CD1c-positive myeloid dendritic cell (primary cell): ENCODE measurements around the gene CAPN9.
"Not testable (repeated sequence)": the region's sequence is repeated elsewhere in the genome, so short reads cannot be mapped to it uniquely, and the experiment has no call there.

ENCODE experiments used
- DNase-seq: peaks from one replicate; pipeline ENCODE4 v3.0.0-alpha.2; 2016; ENCODE audit errors: extremely low spot score

The CAPN9 gene

DNA sequence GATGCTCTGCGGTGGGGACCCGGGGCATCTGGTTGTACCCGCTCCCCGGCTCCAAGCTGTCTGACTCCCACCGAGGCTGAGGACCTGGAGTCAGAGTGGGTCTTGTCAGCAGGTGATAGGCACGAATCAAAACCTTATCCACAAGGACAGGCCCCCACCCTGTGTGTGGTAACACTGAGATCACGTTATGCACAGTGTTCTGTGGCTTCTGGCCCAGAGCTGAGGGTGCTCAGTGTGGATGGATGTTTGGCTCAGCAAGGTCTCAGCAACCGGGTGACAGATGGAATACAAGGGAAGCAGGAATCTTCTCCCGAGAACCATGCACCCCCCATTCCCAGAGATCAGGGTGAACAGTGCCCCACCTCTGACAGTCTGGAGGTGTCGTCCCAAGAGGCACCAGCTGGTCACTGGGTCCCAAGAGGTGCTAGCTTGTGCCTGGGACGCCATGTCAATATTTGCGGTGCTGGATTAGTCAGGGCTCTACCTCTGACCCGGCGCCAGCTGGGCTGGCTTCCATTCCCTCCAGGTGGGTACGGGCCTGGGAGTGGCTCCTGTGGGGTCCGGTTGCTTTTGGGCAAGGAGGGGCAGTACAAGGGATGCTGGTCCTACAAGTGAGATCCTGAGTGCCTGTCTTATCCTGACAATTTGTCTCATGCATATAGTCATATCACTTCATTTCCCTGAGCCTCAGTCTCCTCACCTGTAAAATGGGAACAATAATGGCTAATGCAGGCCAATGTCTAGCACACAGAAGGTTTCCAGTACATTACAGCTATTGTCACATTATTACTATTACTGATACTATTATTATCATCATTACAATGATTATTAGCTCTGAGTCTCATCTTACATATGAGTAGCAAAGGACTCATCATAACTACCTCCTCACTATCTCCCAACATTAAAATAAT, 957 bp downstream of the CAPN9 start:
- DNase-seq, result no peak

DNA sequence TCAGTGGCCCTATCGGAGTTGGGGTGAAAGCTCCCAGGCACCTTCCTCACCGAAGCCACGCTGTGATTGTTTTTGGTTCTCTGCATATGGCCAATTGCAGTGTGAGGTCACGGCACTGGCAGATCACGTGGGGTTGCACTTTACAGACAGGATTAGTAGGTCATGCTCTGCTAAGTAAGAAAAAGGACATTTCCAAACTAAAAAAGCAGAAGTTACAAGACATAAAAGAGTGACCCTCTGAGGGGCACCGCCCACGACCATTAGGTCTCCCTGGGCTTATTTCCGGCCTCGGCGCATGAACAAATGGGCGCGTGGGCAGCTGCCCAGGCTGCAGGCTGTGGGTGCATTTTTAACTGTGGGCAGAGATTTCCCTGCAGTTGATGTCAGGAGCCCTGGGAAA, 2.0 kb downstream of the CAPN9 start:
- peak; percentile 68 for DNase-seq

GRCh38 chr1:230749635-230750034, 2.4 kb downstream of the CAPN9 start:
- no peak for DNase-seq

GRCh38 chr1:230750576-230750975, 3.4 kb downstream of the CAPN9 start:
- DNase-seq, result no peak

GRCh38 chr1:230750986-230751625, 3.9 kb downstream of the CAPN9 start:
- DNase-seq, result no peak

- no peak for DNase-seq
Observed at GRCh38 chr1:230752407-230752806, 5.2 kb downstream of the CAPN9 start.

GRCh38 chr1:230753191-230753585, 6.0 kb downstream of the CAPN9 start:
- no peak for DNase-seq

DNA sequence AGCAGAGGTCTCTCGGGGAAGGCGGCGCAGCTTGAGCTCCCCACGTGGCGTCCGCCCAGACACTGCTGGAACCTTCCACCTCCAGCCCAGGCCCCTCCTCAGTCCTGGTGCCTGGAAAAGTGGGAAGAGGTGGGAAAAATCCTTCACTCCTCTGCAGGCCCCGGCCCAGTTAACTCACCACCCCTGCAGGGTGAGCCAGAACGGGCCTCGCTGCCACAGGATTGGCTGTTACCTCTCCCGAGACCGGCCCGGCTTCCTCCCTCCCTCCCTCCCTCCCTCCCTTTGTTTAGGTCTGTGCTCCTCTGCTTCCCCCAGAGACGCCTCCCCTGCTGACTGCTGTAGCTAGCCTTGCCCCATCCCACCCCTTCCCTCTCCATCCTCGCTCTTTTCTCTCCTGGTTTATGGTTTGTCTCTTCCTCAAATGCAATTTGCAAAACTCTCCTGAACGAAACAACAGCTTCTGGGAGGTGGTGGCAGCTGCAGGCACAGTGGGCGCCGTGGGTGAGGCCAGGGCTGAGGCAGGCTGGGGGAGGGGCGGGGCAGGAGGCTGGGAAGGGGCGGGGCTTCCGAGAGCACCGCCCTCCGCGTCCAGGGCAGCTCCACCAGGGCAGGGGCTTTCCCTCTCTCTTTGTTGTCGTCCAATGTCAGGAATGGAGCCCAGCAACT, 6.5 kb downstream of the CAPN9 start:
- DNase-seq, result peak; percentile 9

DNA sequence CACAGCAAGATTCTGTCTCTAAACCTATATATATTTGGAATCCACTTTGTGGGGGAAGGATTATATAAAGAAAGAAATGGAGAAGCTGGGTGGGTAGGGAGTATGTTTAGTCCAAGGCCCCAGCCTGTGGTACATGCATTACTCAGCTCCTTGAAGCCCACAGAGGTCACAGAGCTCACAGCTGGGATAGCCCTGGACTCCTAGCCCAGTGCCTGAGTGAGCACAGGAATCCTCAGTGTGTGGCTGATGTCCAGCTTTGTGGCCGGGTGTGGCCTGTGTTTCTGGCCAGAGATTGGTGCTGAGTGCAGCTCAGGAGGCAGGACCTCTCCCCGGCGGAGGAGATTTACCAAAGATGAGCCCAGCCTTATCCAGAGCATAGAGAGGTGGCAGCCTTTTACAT, 7.6 kb downstream of the CAPN9 start:
- no peak for DNase-seq

- DNase-seq, result no peak
Observed at GRCh38 chr1:230757856-230758708, 10.9 kb downstream of the CAPN9 start.

GRCh38 chr1:230758709-230759368, 11.7 kb downstream of the CAPN9 start:
- no peak for DNase-seq

DNA sequence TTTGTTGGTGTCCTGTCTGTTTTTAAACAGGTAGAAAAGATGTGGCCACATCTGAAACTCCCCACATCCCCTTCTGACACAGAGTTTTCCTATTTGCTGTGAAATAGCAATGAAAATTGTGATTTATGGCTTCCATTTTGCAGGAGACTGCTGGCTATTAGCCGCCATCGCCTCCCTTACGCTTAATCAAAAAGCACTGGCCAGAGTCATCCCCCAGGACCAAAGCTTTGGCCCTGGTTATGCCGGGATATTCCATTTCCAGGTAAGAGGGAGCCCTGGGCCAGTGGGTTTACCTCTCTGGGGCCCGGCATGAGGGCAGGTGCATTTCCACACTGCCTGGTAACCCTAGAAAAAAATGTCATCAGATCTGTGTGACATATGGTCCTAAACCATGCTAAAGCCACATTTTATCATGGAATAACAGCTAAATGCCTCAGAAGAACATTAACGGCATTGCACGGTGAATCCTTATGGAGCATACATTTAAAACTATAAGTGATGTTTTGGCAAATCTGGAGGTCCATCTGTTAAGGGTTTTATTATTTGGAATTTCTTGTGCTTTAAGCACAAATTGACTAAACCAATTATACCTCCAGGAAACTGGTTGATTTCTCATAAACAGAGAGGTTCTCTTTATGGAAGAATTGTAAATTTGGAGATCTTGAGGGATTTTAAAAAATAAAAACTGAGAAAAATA, 12.3 kb downstream of the CAPN9 start:
- DNase-seq, result no peak

DNA sequence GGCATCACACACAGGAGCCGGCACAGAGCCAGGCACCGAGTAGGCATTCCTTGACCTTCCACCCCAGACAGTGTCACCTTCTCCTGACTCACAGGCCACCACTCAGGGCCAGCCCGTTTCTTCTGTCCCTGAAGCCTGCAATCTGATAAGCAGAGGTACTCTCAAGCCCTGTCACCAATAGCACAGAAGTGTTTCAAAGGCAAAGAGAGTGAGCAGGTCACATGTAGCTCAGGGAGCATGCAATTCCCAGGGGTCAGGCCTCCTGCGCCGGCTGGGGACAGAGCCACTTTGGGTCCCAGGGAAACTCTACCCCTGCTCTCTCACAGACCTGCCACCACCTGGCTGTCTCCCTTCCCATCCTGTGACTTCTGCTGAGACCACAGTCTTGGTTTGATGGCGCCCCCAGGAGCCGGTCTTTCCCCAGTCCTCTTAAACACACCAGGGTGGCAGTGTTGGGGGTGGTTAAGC, 13.2 kb downstream of the CAPN9 start:
- DNase-seq, result no peak

DNA sequence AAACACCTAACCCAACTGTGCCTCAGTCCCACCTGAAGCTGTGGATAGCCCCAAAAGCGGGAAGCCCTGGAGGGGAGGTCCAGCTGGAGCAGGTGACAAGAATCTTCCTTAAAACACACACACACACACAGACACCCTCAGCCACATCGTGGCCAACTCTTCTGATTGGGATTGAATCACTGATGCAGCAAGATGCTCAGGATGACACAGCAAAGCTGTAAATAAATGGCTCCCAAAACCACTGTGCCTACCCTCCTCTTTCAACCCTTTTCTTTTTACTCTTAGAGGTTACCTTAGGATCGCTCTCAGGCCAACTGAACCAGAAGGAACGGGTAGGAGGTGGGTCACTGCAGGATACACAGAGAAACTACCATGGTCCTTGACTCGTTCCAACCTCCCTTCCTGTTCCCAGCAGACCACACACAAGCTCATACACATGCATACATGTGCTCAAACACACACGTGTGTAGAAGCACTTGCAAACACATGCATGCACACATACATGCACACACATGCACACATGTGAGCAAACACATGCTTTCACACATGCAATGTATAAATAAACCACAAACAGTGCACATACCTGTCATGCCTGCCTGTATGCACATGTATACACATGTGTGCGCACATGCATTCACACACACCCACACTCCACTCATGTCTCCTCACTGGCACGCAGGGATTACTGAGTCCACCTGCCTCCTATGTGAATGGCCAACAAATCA, 14.4 kb downstream of the CAPN9 start:
- no peak for DNase-seq

DNA sequence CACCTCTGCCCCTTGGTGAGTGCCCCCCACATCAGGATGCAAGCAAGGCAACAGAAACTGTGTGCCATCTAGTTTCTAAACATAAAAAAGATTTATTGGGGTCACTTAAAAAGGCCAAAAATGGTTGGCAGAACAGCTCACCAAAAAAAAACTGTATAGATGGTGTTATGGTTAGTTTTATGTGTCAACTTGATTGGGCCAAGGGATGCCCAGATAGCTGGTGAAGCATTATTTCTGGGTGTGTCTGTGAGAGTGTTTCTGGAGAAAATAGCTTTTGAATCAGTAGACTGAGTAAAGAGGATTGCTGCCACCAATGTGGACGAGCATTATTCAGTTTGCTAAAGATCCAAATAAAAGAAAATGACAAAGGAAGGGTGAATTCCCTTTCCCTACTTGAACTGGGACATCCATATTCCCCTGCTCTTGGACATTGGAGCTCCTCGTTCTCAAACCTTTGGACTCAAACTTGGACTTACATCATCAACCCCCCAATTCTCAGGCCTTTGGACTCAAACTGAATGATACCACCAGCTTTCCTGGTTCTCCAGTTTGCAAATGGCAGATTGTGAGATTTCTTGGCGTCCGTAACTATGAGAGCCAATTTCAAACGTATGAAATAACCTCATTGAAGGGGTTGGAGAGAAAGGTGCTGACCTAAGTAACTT, 16.9 kb downstream of the CAPN9 start:
- no peak for DNase-seq

DNA sequence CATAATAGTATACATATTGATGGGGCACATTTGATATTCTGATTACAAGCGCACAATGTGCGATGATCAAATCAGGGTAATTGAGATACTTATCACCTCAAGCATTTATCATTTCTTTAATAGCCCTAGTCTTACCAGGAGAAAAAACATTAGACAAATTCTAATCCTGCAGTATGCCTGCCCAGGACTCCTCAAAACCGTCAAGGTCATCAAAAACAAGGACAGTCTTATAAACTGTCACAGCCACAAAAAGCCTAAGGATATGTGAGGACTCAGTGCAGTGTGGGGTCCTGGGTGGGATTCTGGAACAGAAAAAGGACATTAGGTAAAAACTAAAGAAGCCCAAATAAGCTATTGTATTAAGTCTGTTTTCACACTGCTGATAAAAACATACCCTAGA, 19.1 kb downstream of the CAPN9 start:
- DNase-seq, result no peak

- not testable (repeated sequence) for DNase-seq
Observed at GRCh38 chr1:230767859-230768612, 20.8 kb downstream of the CAPN9 start.

DNA sequence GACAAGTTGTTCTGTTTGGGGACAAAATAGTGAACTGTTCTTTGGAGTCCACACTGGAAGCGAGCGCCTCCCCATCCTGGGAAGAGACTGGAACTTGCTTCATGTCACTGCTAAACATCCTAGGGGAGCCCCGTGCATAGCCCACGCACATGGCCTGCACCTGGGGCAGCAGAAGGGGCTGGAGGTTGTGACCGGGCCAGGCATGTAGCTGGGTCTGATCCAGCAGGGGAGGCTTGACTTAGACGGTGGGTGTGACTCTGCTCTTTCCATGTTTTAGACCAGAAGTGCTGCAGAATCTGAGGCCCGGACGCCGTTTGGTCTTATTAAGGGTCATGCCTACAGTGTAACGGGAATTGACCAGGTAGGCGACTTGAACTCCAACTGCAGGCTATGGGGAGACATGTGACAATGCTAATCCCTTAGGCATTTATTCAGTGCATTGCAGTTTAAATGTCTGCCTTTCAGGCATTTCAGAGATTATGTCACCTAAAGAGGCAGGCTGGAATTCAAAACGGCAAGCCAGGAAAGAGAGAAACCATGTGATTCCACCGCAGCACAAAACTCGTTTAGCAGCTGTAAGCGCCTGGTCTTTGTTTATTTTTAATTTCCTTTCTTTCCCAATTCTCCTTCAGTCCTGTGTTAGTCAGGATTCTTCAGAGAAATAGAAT, 21.8 kb downstream of the CAPN9 start:
- no peak for DNase-seq
